GM12873 (cell line): ENCODE results near the gene RHBG.

Experiments used
- CTCF ChIP-seq: IDR thresholded peaks from 2 replicates; pipeline ENCODE4 v1.5.1; 2012; ENCODE audit warnings: low read depth, mild to moderate bottlenecking, moderate library complexity, low read length, control low read depth; ENCODE audit not compliant: insufficient read depth; ENCODE audit errors: missing control alignments

The RHBG gene

GRCh38 chr1:156407760-156408159 is 38.7 kb downstream of the RHBG start:
- TF ChIP-seq CTCF: no peak

GRCh38 chr1:156409439-156409838 is 40.4 kb downstream of the RHBG start:
- TF ChIP-seq CTCF: no peak

GRCh38 chr1:156410238-156410637 is 41.2 kb downstream of the RHBG start:
- no peak for TF ChIP-seq CTCF

GRCh38 chr1:156410740-156411139 is 41.7 kb downstream of the RHBG start:
- TF ChIP-seq CTCF: no peak

GRCh38 chr1:156412653-156413321 is 43.8 kb downstream of the RHBG start:
- TF ChIP-seq CTCF: no peak

- no peak for TF ChIP-seq CTCF
Observed at GRCh38 chr1:156413391-156414246, 44.6 kb downstream of the RHBG start.

GRCh38 chr1:156414461-156415064 is 45.6 kb downstream of the RHBG start:
- TF ChIP-seq CTCF: no peak
